ENCODE measurements around the gene XPC.
"Not testable (repeated sequence)": the region's sequence is repeated elsewhere in the genome, so short reads cannot be mapped to it uniquely, and the experiment has no call there.

The XPC gene

GRCh38 chr3:14131134-14131533 is 47.3 kb downstream of the XPC start:
- DNase-seq, result no peak

GRCh38 chr3:14130707-14131106 is 47.7 kb downstream of the XPC start:
- DNase-seq, result no peak

DNA sequence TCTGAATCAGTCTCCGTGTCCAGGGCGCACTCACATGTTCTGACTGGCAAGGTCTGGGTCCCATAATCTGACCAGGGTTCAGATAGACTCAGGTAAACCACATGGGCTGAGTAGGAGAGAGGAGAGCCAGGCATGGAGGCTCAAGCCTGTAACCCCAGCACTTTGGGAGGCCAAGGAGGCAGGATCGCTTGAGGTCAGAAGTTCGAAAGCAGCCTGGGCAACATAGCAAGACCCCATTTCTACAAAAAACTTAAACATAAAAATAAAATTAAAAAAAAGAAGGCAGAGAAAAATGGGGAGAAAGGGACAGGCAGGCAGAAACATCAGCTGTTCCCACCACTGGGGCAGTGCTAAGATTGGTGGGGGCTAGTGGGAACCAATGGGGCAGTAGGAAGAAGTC is 48.2 kb downstream of the XPC start:
- DNase-seq, result no peak

DNA sequence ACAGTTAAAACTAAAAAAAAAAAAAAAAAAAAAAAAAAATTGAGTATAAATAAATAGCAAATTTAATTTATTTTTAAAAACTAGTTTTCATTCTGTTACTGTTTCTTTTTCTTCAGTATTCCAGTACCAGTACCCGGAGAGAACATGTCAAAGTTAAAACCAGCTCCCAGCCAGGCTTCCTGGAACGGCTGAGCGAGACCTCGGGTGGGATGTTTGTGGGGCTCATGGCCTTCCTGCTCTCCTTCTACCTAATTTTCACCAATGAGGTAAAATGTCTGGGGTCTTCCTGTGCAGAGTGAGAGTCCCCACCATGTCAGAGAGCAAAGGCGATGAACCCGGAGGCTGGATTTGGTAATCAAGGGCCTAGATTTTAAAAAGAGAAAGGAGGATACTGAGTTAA is 49.1 kb downstream of the XPC start:
- no peak for DNase-seq

DNA sequence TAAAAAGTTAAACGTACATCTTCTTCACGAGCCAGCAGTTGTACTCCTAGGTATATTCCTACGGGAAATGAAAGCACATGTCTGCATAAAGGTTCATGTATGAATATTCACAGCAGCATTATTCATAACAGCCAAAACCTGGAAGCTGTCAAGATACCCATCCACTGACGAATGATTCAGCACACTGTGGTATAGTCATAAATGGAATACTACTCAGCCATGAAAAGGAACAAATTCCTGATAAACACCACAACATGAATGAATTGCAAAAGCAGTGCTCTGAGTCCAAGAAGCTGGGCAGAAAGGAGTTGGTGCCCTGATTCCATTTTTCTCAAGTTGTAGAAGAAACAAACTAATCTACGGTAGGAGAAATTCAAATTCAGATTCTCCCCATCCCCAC is 49.7 kb downstream of the XPC start:
- DNase-seq, result no peak

DNA sequence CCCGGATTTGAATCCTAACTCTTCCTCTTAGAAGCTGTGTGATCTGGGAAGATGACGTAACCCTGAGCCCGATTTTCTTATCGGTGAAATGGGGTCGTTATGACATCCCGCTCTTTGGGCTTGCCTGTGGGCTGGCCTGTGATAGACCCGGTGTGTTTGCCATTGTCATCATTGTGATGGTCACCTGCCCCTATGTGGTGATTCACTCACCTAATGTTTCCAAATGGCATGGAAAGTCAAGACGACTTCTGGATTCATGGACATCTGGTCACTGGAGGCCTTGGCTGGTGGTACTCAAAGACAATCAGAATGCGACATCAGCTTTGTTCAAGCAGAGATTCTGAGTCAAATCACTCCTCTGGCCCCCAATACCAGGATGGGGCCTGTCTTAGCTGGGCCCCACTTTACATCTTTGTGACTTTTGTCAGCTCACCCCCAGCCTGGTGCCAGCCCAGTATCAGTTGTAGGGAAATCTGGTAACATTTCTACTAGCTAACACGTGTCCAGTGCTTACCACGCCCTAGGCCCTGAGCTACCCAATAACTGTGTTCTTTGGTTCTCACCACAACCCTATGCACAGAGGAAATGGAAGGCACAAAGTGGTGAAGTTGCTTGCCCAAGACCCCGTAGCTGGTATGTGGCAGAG is 50.8 kb downstream of the XPC start:
- no peak for DNase-seq

DNA sequence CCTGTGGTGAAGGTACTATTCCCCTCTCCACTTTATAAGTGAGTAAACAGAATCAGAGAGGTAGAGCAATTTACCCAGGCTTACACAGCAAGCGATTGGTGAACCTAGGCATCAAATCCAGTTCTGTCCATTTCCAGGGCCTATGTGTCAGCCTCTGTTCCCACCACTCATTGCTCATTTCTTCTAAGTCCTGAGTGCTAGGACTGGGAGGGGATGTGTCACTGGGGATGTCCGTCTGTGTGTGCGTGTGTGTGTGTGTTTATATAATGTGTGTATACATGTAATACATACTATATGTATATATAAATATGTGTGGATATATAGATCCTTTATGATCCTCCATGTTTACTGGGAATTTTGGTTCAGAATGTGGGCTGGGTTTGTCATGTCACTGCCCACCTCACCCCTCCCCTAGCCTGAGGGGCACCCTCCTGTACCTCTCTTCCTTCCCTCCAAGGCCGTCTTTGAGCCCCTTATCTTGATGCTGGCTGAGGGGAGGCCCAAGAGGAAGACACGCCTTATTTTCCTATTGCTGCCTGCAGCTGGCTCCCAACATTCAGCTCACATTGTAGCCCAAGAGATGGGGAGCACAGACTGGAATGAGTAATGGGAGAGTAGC is 51.4 kb downstream of the XPC start:
- peak in 1 of 2 donors; percentile 16 for DNase-seq

DNA sequence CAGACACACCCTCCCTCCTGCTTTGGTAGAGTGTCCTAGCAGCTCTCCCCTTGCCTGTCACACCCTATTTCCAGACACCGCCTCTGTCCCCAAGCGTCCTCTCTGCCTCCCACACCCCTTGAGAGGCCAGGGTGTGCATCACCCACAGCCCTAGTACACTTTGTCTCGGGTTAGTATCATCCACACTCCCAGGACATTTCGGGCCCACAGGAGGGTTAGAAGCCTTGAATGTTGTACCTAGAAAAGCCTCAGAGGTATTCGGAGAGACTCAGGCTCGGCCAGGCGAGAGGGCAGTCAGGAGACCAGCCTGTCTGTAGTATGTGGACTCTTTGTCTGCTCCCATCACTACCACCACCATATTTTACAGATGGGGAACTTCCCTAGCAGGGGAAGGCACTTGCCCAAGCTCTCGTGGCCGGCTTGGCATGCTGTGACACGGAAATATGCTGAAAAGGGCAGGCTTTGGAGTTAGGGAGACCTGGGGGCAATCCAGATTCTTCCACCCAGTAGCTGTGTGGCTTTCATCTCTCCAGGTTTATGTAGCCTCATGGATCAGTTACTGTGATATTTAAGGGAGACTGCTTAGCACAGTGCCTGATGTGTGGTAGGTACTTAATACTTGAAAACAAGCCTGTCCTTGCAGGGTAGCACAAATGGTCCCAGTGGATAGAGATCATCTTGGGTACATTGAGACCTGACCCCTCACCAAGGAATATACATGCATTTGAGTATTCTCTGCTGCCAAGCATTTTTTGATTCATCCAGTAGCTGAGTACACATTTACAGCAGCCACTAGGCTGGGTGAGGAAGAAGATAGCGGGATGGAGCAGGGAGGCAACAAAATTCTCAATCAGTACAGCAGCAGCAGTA is 52.1 kb downstream of the XPC start:
- peak; percentile 13 to 37 for DNase-seq

GRCh38 chr3:14125193-14126016 is 53.0 kb downstream of the XPC start:
- peak; percentile 57 to 83 for DNase-seq

DNA sequence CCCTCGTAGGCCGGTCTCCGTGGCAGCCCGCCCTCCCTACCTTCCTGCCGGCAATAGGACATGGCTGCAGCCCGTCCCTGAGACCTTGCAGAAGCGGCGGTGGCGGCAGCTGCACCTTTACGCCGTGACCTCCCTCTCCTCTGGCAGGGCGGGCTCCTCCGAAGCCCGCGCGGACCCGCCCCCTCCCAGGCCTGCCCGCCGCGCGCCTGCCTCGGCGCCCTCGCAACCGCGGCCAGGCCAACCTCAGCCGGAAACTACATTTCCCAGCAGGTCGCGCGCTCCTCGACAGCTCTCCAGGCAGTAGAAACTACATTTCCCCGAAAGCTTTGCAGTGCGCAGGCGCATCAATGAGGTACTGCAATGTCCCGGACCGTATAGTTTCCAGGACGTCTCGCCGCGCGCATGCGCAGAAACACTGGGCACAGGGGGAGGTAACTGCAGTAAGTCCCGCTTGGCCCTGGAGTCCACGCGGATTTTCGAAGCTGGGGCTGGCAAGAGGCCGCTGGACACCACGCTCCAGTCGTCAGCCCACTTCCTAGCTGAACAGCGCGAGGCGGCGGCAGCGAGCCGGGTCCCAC is 53.7 kb downstream of the XPC start, which contains the start of the genes CHCHD4 and TMEM43:
Gene CHCHD4, minus strand, starts transcription at position 256 of the 578 bp plus-strand sequence. Its CDS starts 194 bp downstream, at position 62.
Gene TMEM43, plus strand, starts transcription at position 438 of the 578 bp plus-strand sequence. CDS start 142 bp downstream, outside the sequence.
- DNase-seq, result peak; percentile 99

DNA sequence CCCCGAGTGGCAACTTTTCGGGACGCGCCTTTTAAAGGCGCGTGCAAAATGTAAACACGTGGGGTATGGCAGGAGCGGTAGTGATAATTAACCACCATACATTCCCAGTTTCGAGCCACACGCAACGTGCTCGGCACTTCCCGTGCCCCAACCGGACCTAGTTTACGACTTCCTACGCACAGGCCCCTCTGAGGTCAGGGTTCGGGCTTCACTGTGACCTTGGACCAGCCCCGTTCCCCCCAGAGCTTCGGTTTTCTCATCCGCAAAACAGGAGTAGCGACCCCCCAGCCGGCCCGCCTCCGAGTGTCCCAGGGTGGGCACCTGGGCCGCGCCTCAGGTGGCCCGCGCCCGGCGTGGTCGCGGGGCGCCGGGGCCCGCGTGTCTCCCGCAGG is 54.2 kb downstream of the XPC start:
- DNase-seq, result peak; percentile 62 to 63

- DNase-seq, result no peak
Measured at GRCh38 chr3:14123308-14124222, 54.8 kb downstream of the XPC start.

GRCh38 chr3:14122301-14122700 is 56.1 kb downstream of the XPC start:
- no peak for DNase-seq

DNA sequence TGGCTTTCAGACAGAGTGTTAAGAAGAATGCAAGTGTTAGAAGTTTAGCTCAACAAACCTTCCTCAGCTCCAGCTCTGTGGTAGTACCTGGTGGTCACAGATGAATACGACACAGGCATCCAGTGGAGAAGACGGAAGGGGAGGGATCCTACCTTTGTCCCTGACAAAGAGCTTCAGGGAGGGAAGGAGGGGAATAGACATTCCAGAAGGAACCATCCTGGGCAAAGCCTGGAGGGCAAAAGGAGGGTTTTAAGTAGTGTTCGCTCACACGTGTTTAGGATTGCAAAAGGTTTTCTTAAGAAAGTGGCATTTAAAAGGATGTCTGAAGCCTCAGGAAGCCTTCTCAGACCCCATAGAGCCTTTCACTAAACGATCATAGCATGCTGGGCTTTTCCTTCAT is 56.5 kb downstream of the XPC start:
- no peak for DNase-seq

DNA sequence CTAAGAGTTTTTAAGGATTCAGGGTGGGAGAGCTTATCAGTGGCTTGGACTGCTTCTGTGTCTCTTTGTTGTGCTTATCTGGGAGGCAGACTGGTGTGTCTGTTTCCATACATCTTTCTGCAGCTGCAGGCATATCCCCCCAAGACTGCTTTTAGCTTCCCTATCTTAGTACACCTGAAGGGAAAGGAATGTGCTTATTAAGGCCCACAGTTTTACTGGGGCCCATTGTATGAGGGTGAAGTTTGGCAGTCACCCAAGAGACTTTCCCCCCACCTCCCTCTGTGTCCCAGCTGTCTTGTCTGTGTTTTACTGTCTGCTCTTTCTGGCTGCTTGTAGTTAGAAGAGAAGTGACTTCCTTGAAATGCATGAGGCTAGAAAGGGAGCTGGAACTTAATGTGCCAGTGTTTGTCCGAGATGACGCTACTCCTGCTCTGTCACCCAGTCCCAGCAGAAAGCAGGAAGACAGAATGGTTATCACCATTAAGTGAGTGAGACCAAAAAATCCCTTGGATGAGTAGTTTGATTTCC is 57.4 kb downstream of the XPC start:
- not testable (repeated sequence) for DNase-seq

- DNase-seq, result no peak
Measured at GRCh38 chr3:14120111-14120920, 58.1 kb downstream of the XPC start.

- no peak for DNase-seq
Measured at GRCh38 chr3:14119651-14120050, 58.8 kb downstream of the XPC start.

- DNase-seq, result no peak
Measured at GRCh38 chr3:14118400-14119381, 59.7 kb downstream of the XPC start.

Measured in inflammatory macrophage treated with lipopolysaccharide for 1 hour (primary cell).